ENCODE measurements around the gene KCTD2. TPM values are rescaled to one million over a fixed set of nuclear protein-coding genes. Genes with fewer than 3 reads are reported as not detected.

Gene KCTD2
- polyA plus RNA-seq, 2 of the 4 experiments (the other 2 are of a cell fraction), result 18.8 to 31.3 TPM

- Histone ChIP-seq H3K4me1 (no peaks in the 10 kb centered on the region), H3K4me2 (no peak overlapping the region), H3K4me3 (no peak overlapping the region), H3K27ac (no peak overlapping the region), H3K9me3 (no peaks in the 10 kb centered on the region)
- peak; percentile 7 to 26; a peak in 1 of 6 replicates for ATAC-seq
- no peak for FAIRE-seq
- 88% methylated on average over 13 of the region's 13 CpGs for WGBS (ENCODE audit: missing lambda C conversion rate)
- CTCF ChIA-PET, result interaction anchor here (0.6 to 81.8 kb wide), 11 partner anchors 10 to 339 kb away, joined by 3 to 3429 read pairs (median 4); partner anchors contain the start of genes ARMC7, ATP5PD, KCTD2 and NT5C
- POLR2A ChIA-PET, result interaction anchor here (1.1 kb wide), 1 partner anchor 91 kb away, joined by 4 read pairs; the partner anchor contains the start of gene JPT1
- TF ChIP-seq HOXA7 (CRISPR knock-in tag; IDR thresholded peaks at IDR 0.05), result no peak
- TF ChIP-seq, protein P1, sequence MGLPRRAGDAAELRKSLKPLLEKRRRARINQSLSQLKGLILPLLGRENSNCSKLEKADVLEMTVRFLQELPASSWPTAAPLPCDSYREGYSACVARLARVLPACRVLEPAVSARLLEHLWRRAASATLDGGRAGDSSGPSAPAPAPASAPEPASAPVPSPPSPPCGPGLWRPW (IDR thresholded peaks at IDR 0.05), result no peak
- no peak for TF ChIP-seq E2F6 (IDR thresholded peaks at IDR 0.05; ENCODE audit: borderline replicate concordance, low read depth)
- TF ChIP-seq, protein P2, sequence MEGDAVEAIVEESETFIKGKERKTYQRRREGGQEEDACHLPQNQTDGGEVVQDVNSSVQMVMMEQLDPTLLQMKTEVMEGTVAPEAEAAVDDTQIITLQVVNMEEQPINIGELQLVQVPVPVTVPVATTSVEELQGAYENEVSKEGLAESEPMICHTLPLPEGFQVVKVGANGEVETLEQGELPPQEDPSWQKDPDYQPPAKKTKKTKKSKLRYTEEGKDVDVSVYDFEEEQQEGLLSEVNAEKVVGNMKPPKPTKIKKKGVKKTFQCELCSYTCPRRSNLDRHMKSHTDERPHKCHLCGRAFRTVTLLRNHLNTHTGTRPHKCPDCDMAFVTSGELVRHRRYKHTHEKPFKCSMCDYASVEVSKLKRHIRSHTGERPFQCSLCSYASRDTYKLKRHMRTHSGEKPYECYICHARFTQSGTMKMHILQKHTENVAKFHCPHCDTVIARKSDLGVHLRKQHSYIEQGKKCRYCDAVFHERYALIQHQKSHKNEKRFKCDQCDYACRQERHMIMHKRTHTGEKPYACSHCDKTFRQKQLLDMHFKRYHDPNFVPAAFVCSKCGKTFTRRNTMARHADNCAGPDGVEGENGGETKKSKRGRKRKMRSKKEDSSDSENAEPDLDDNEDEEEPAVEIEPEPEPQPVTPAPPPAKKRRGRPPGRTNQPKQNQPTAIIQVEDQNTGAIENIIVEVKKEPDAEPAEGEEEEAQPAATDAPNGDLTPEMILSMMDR (IDR thresholded peaks at IDR 0.05), result no peak
- TF ChIP-seq BCL3 (IDR thresholded peaks at IDR 0.05), result no peak
- TF ChIP-seq CEBPB (IDR thresholded peaks at IDR 0.05), result no peak
- no peak for DNase-seq (ENCODE audit: low read depth in 1 of 2, low spot score in 1 of 2)
Measured at GRCh38 chr17:75063201-75063600, 16.2 kb downstream of the KCTD2 start.

DNA sequence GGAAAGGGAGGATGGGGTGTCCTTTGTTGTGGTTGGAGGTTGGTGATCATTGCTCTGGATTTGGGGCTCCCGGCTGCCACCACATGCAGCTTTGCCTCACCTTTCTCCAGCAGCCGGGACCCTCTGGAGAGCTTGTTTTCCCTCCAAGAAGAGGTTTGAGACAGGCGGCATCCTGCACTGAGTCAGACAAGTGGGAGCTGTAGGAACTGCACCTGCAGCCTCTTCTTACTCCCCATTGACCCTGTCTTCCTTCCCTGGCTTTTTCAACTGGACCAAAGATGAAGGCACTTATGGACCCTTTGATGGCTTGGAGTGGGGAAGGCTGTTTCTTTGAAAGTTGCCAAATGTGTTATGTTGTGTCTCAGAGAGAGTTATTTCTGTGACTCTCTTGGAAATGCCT, 16.6 kb downstream of the KCTD2 start:
- FAIRE-seq (no peak), DNase-seq (ENCODE audit: low read depth in 1 of 2, low spot score in 1 of 2) (no peak), ATAC-seq (peak; percentile 58 to 60; a peak in 3 of 6 replicates)
- no peaks in the 10 kb centered on the region for H3K9me3 ChIP-seq
- TF ChIP-seq HDAC2 (IDR thresholded peaks at IDR 0.05) (no peak), RARB (CRISPR knock-in tag; IDR thresholded peaks at IDR 0.05) (no peak), BHLHE40 (IDR thresholded peaks at IDR 0.05; ENCODE audit: low read depth, low read length) (no peak), KDM1A (IDR thresholded peaks at IDR 0.05; ENCODE audit: low read depth) (no peak), RNF2 (IDR thresholded peaks at IDR 0.05; ENCODE audit: borderline replicate concordance, low read depth) (no peak), CHD2 (IDR thresholded peaks at IDR 0.05; ENCODE audit: low read length, partially characterized antibody) (no peak), POLR2A (IDR thresholded peaks at IDR 0.05; ENCODE audit: low read length) (no peak), EHF (CRISPR knock-in tag; IDR thresholded peaks at IDR 0.05) (no peak), RFX5 (IDR thresholded peaks at IDR 0.05) (no peak), NFE2L2 (conservative IDR thresholded peaks at IDR 0.05; ENCODE audit: low read length) (no peak), ESRRA (IDR thresholded peaks at IDR 0.05; ENCODE audit: borderline replicate concordance, low read length) (no peak), POLR2AphosphoS2 (conservative IDR thresholded peaks at IDR 0.05; ENCODE audit: low read length) (no peak)
- TF ChIP-seq, protein P1 (IDR thresholded peaks at IDR 0.05), result no peak
- TF ChIP-seq, protein P3, sequence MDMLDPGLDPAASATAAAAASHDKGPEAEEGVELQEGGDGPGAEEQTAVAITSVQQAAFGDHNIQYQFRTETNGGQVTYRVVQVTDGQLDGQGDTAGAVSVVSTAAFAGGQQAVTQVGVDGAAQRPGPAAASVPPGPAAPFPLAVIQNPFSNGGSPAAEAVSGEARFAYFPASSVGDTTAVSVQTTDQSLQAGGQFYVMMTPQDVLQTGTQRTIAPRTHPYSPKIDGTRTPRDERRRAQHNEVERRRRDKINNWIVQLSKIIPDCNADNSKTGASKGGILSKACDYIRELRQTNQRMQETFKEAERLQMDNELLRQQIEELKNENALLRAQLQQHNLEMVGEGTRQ (IDR thresholded peaks at IDR 0.05), result no peak
- H3K4me2 ChIP-seq, result no peak overlapping the region
- no peaks in the 10 kb centered on the region for H3K4me1 ChIP-seq
- H3K4me3 ChIP-seq, result no peak overlapping the region
- CTCF ChIA-PET, result interaction anchor here (0.8 to 81.8 kb wide), 10 partner anchors 10 to 140 kb away, joined by 3 to 3429 read pairs (median 6); partner anchors contain the start of genes ARMC7, ATP5PD, KCTD2 and NT5C
- no peak overlapping the region for H3K27ac ChIP-seq
- 74% methylated on average over 3 of the region's 3 CpGs for WGBS (ENCODE audit: missing lambda C conversion rate)
- POLR2A ChIA-PET, result no interaction called here
